Stimulated activated CD4-positive, alpha-beta T cell treated with anti-CD3 and anti-CD28 coated beads, Interleukin-12 subunit alpha, Interleukin-12 subunit beta, amount 100 ng/mL, for 4 hours (primary cell): ENCODE data around the gene PTX4.

Experiments
- DNase-seq: peaks from one replicate; pipeline ENCODE4 v3.0.0-alpha.2; 2020

PTX4 gene

GRCh38 chr16:1458336-1458976 is 30.3 kb downstream of the PTX4 start:
- no peak for DNase-seq

GRCh38 chr16:1457489-1458245 is 31.1 kb downstream of the PTX4 start:
- DNase-seq = no peak

DNA sequence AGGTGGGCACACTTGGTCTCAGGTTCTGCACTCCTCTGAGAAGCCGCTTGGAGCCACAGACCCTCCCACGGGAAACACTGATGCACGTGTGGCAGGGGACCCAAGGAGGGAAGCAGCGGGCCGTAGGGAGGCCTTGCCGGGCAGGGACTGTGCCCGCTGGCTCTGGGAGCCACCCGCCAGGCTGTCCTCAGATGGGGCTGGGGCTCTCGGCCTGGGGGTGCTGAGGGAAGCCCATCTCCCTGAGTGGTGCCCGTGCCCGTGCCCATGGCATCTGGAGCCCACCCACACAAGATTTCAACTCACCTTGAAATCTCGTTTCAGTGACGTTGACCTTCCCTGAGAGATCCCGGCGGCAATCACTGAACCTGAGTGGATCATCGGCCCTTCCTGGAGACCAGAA is 31.8 kb downstream of the PTX4 start:
- DNase-seq = no peak

- no peak for DNase-seq
Measured at GRCh38 chr16:1455190-1456171, 33.3 kb downstream of the PTX4 start.

- no peak for DNase-seq
Measured at GRCh38 chr16:1454561-1454960, 34.2 kb downstream of the PTX4 start.

- no peak for DNase-seq
Measured at GRCh38 chr16:1453316-1453715, 35.4 kb downstream of the PTX4 start.

- DNase-seq = no peak
Measured at GRCh38 chr16:1452530-1452929, 36.2 kb downstream of the PTX4 start.

DNA sequence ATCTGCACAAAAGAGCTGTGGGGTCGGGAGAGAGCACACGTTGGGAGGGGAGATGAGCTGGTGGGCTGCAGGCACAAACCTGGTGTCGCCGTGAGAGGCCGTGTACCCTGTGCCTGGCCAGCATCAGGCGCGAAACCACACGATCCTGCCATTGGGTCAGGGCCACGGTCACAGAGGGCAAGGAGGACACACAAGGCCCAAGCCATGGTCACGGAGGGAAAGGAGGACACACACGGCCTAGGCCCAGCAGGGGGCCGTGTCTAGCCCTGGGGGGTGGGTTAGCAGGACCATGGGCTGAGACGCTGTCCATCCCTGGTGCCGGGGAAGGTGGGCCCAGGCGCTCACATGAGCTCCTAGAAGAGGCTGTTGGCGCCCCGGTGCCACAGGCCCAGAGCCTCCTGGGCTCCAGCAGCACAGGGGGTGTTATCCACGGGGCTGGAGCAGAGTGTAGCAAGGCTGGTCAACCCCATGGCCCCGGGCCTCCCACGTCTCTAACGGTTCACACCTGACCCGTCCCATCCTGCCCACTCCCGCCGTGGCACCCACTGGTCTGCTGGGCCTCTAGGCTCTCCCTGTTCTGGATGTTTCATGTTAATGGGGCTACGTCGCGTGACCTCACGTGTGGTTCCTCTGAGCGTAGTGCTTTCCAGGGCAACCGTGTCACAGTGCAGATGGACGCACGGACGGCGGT is 36.9 kb downstream of the PTX4 start:
- no peak for DNase-seq

- DNase-seq = no peak
Measured at GRCh38 chr16:1450841-1451240, 37.9 kb downstream of the PTX4 start.

DNA sequence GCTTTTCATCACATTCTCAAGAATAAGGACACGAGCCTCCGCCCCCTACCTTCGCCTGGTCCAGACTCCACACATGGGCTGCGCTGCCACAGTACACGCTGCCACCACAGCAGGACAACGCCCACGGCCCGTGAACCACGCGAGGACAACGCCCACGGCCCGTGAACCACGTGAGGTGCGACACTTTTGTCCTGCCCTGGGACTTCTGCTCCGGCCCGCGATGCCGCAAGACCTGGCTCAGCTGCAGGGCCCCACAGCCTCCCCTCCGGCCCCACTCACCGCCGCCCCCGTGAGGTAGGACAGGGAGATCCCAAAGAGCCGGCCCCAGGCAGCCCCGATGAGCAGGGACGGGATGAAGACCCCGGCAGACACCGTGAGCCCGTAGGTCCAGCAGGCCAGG is 38.5 kb downstream of the PTX4 start:
- no peak for DNase-seq

DNA sequence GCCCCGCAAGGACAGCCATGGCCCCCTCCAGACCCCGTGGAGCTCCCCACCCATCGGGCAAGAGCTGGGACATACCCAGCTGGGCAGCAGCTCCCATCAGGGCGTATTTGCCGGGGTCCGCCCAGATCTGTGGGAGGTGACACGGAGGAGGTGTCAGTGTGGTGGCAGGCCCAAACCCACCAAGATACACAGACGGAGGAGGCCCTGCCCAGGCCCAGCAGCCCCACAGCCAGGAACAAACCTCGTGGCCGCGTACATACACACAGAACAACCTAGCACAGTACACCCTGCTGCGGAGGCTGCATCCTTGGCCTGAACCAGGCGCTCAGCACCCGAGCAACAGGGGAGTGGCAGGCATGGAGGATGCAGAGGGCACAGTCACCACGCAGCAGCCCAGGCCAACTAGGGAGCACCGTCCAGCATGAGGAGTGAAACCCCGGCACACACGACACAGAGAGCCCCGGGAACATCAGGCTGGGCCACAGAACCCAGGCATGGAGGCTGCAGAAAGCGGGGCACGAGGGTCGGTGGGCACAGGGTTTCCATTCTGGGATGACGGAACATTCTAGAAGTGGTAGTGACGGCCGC is 39.4 kb downstream of the PTX4 start:
- DNase-seq = no peak

- DNase-seq = no peak
Measured at GRCh38 chr16:1448536-1449116, 40.1 kb downstream of the PTX4 start.

DNA sequence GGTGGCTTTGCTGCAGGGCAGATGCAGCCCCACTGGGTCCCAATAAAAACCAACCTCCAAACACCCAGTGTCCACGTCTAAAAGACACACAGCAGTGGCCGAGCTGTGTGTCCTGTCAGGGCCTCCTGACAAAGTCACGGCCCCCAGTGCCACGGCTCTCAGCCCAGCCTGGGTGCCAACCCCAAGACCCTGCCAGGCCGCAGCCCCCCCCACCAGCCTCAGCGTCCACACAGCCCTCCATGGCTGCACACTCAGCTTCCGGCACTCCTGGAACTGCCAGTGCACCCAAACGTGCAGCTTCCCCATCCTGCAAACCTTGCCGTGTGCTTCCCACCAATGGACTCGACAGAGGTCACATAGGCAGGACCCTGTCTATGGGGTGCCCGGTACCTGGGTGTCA is 40.8 kb downstream of the PTX4 start:
- DNase-seq = no peak

GRCh38 chr16:1446296-1447080 is 42.3 kb downstream of the PTX4 start:
- no peak for DNase-seq

- DNase-seq = no peak
Measured at GRCh38 chr16:1445518-1446203, 43.1 kb downstream of the PTX4 start.

GRCh38 chr16:1444730-1445517 is 43.8 kb downstream of the PTX4 start:
- DNase-seq = no peak

DNA sequence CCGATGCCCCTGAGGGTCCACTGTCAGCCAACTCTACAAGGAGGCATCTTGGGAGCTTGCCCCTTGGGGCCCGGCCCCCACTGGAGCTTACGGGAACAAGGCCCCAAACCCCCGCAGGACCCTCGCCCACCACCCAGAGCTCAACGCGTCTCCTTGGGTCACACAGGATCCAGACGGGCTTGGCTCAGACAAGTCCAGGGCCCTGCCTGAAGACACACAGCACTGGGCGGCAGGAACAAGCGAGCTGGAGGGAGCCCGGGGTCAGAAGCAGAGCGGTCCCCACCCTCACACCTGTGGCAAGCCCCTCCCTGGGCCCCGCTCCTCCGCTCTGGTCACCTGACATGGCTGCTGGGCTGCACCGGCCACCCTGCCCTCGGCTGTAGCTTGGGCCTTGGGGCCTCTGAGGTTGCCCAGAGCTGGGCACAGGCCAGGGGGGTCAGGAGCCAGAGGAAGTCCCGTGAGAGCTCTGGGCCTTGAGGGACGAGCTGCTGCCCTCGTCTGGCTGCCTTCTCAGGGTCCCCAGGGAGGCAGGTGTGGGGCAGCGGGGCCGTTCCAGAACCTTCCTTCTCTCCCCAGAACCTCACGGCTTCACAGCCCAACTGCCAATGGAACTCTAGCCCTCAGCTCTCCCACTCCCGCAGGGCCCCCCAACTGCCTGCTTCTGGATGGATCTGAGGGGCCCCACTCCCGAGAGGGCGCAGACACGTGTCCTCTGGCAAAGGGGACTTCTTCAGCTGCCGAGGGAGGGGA is 44.6 kb downstream of the PTX4 start, which contains the start of gene CCDC154:
CCDC154 (minus strand) TSS at position 577 of the 750 bp plus-strand sequence; CDS start at position 343, 234 bp downstream.
- no peak for DNase-seq

- DNase-seq = no peak
Measured at GRCh38 chr16:1443403-1443973, 45.3 kb downstream of the PTX4 start.
